GM23338 (cell line): ENCODE results near the gene SLC27A3. TPM values are rescaled to one million over a fixed set of nuclear protein-coding genes. Genes with fewer than 3 reads are reported as not detected.
A peak's percentile ranks its signal among the peaks of the same experiment; 100 is the strongest.

Experiments used
- ATAC-seq: fragments of 200-7000 bp; cut with Tn5 transposase; 3 replicates; pipeline ENCODE4 v1.9.1; 2020
- DNase-seq: peaks from one replicate; pipeline ENCODE4 v3.0.0-alpha.2; 2015; ENCODE audit warnings: low spot score
- H2AFZ ChIP-seq: fragments of 200-600 bp; sonication (generic); 2 replicates; pipeline ENCODE4 v1.8.0; 2016; ENCODE audit warnings: antibody characterized with exemption, mild to moderate bottlenecking, moderate library complexity
- H3F3A ChIP-seq: fragments of 200-600 bp; sonication (generic); replicated peaks from 2 replicates; pipeline ENCODE4 v1.8.0; 2017; ENCODE audit warnings: antibody characterized with exemption, mixed run types, low read depth
- H3K27ac ChIP-seq: fragments of 200-600 bp; sonication (generic); 2 replicates; pipeline ENCODE4 v1.6.1; 2016; ENCODE audit warnings: low read depth
- H3K27me3 ChIP-seq: fragments of 200-600 bp; sonication (generic); 2 replicates; pipeline ENCODE4 v1.8.0; 2016; ENCODE audit warnings: mild to moderate bottlenecking, mixed run types, moderate library complexity; ENCODE audit not compliant: insufficient read depth
- H3K36me3 ChIP-seq: fragments of 200-600 bp; sonication (generic); 2 replicates; pipeline ENCODE4 v1.8.0; 2016; ENCODE audit warnings: mild to moderate bottlenecking; ENCODE audit not compliant: insufficient read depth
- H3K4me1 ChIP-seq: fragments of 200-600 bp; sonication (generic); 2 replicates; pipeline ENCODE4 v1.8.0; 2016; ENCODE audit warnings: mild to moderate bottlenecking, moderate library complexity; ENCODE audit not compliant: insufficient read depth
- H3K4me2 ChIP-seq: fragments of 200-600 bp; sonication (generic); 2 replicates; pipeline ENCODE4 v1.7.1; 2017; ENCODE audit warnings: mixed run types
- H3K4me3 ChIP-seq: fragments of 200-600 bp; sonication (generic); 2 replicates; pipeline ENCODE4 v1.6.1; 2016; ENCODE audit warnings: mixed run types
- H3K79me2 ChIP-seq: fragments of 200-600 bp; sonication (generic); replicated peaks from 2 replicates; pipeline ENCODE4 v1.8.0; 2017; ENCODE audit warnings: mild to moderate bottlenecking; ENCODE audit not compliant: insufficient read depth
- H3K9me2 ChIP-seq: fragments of 200-600 bp; sonication (generic); 2 replicates; pipeline ENCODE4 v1.8.0; 2017; ENCODE audit not compliant: insufficient read depth
- H4K20me1 ChIP-seq: fragments of 200-600 bp; sonication (generic); replicated peaks from 2 replicates; pipeline ENCODE4 v1.8.0; 2017; ENCODE audit warnings: mild to moderate bottlenecking; ENCODE audit not compliant: insufficient read depth
- H3K27ac Mint-ChIP-seq: 2 replicates; pipeline ENCODE4 v1.8.0; 2020; ENCODE audit warnings: inconsistent platforms, mild to moderate bottlenecking, moderate library complexity, mixed read lengths
- H3K27me3 Mint-ChIP-seq: 3 replicates; pipeline ENCODE4 v1.8.0; 2022; ENCODE audit warnings: low read depth, mild to moderate bottlenecking, moderate library complexity, mixed read lengths, inconsistent platforms; ENCODE audit not compliant: insufficient read depth, poor library complexity
- H3K36me3 Mint-ChIP-seq: 3 replicates; pipeline ENCODE4 v1.8.0; 2021; ENCODE audit warnings: low read depth, mild to moderate bottlenecking, inconsistent platforms, moderate library complexity, mixed read lengths
- H3K4me1 Mint-ChIP-seq: 3 replicates; pipeline ENCODE4 v1.8.0; 2020; ENCODE audit warnings: mild to moderate bottlenecking, inconsistent platforms, mixed read lengths
- H3K4me3 Mint-ChIP-seq: 3 replicates; pipeline ENCODE4 v1.8.0; 2021; ENCODE audit warnings: moderate library complexity, mild to moderate bottlenecking, inconsistent platforms, mixed read lengths
- H3K9me3 Mint-ChIP-seq: 3 replicates; pipeline ENCODE4 v1.8.0; 2020; ENCODE audit warnings: moderate library complexity, mild to moderate bottlenecking, inconsistent platforms, mixed read lengths
- CREB1 ChIP-seq: fragments of 250-450 bp; sonication (Bioruptor Pico); IDR thresholded peaks from 2 replicates; pipeline ENCODE4 v1.5.0; 2020; ENCODE audit warnings: low read depth, mild to moderate bottlenecking, moderate library complexity
- CTCF ChIP-seq, 2 experiments: fragments of 200-600 bp in 1 of 2; sonication (generic) in 1 of 2; conservative IDR thresholded peaks; 2 replicates each; pipeline versions ENCODE4 v1.5.1 to v1.6.1; 2016 to 2017; ENCODE audit warnings: antibody characterized with exemption in 2 of 2, low read depth in 2 of 2, mild to moderate bottlenecking in 2 of 2, moderate library complexity in 1 of 2
- EZH2 ChIP-seq: fragments of 200-600 bp; sonication (generic); IDR thresholded peaks from one replicate; pipeline ENCODE4 v1.8.0; 2017; ENCODE audit warnings: antibody characterized with exemption, mild to moderate bottlenecking, low read depth; ENCODE audit not compliant: unreplicated experiment
- JUNB ChIP-seq: IDR thresholded peaks from one replicate; pipeline ENCODE4 v1.6.1; 2016; ENCODE audit warnings: antibody characterized with exemption; ENCODE audit not compliant: unreplicated experiment
- NANOG ChIP-seq: IDR thresholded peaks from 2 replicates; pipeline ENCODE4 v1.6.1; 2016; ENCODE audit warnings: antibody characterized with exemption, borderline replicate concordance
- POLR2AphosphoS5 ChIP-seq: IDR thresholded peaks from 2 replicates; pipeline ENCODE4 v1.6.1; 2016; ENCODE audit warnings: antibody characterized with exemption, low read depth
- ZNF114 ChIP-seq: fragments of 250-450 bp; sonication (Bioruptor Pico); IDR thresholded peaks from 2 replicates; pipeline ENCODE4 v1.5.0; 2020; ENCODE audit warnings: mild to moderate bottlenecking, moderate library complexity
- ZNF331 ChIP-seq: fragments of 250-450 bp; sonication (Bioruptor Pico); IDR thresholded peaks from 2 replicates; pipeline ENCODE4 v1.5.0; 2020; ENCODE audit warnings: low read depth, mild to moderate bottlenecking, moderate library complexity
- polyA plus RNA-seq: library from polyadenylated mRNA; unstranded; fragments of >200 nt; fragmentation: Nextera tagmentation; extraction: Ambion mirVana; gene quantifications from 2 replicates; pipeline ENCODE4 v1.2.1, GENCODE V29; 2016
- total RNA-seq: library from RNA; depleted of rRNA; stranded (reverse); fragments of >200 nt; shearing (Covaris generic); gene quantifications from 2 replicates; pipeline ENCODE4 v1.2.3, GENCODE V29; 2014
- TF ChIP-seq, protein P1 (sequence below): IDR thresholded peaks from 2 replicates; pipeline ENCODE4 v1.6.1; 2016; ENCODE audit warnings: antibody characterized with exemption
- TF ChIP-seq, protein P2 (sequence below): fragments of 250-450 bp; sonication (Bioruptor Pico); IDR thresholded peaks from 2 replicates; pipeline ENCODE4 v1.5.0; 2020; ENCODE audit warnings: mild to moderate bottlenecking, moderate library complexity

SLC27A3 gene
- total and polyA plus RNA-seq, 2 experiments from 2014 or later = 24.2 to 26.3 TPM

- TF ChIP-seq CTCF (conservative IDR thresholded peaks at IDR 0.05; ENCODE audit: low read depth in 2 of 2) = peak; percentile 91 to 99
- TF ChIP-seq, protein P1, sequence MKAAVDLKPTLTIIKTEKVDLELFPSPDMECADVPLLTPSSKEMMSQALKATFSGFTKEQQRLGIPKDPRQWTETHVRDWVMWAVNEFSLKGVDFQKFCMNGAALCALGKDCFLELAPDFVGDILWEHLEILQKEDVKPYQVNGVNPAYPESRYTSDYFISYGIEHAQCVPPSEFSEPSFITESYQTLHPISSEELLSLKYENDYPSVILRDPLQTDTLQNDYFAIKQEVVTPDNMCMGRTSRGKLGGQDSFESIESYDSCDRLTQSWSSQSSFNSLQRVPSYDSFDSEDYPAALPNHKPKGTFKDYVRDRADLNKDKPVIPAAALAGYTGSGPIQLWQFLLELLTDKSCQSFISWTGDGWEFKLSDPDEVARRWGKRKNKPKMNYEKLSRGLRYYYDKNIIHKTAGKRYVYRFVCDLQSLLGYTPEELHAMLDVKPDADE = no peak
- TF ChIP-seq EZH2 = no peak
- TF ChIP-seq ZNF331 (CRISPR knock-in tag) = no peak
- TF ChIP-seq POLR2AphosphoS5 = no peak
- no peak for TF ChIP-seq JUNB
- Mint-ChIP-seq H3K27me3 (peaks cover 2% of the 10 kb centered on the region), H3K36me3 (peaks cover 90% of the 10 kb centered on the region), H3K4me1 (peaks cover 53% of the 10 kb centered on the region), H3K4me3 (no peak overlapping the region; the same call in 2 of the 3 replicates), H3K9me3 (no peaks in the 10 kb centered on the region), H3K27ac (peak overlapping the region; percentile 39; the same call in 1 of the 2 replicates)
- no peak overlapping the region; the same call in 1 of the 2 replicates for H3K27ac ChIP-seq
- no peaks in the 10 kb centered on the region for H3K27me3 ChIP-seq
- no peaks in the 10 kb centered on the region; the same call in 1 of the 2 replicates for H4K20me1 ChIP-seq
- peaks cover 40% of the 10 kb centered on the region for H3K4me1 ChIP-seq
- ATAC-seq (peak; percentile 82), DNase-seq (peak; percentile 88)
- H3F3A ChIP-seq = peaks cover 32% of the 10 kb centered on the region
- H3K4me2 ChIP-seq = peak overlapping the region; percentile 55; the same call in 1 of the 2 replicates
- H3K9me2 ChIP-seq = no peaks in the 10 kb centered on the region
- no peak overlapping the region for H3K4me3 ChIP-seq
- peaks cover 24% of the 10 kb centered on the region for H3K36me3 ChIP-seq
- H2AFZ ChIP-seq = no peak overlapping the region
- peaks cover 18% of the 10 kb centered on the region for H3K79me2 ChIP-seq
These were observed 25.7 kb upstream of the SLC27A3 start for GRCh38 chr1:153749408-153750005.

GRCh38 chr1:153750026-153750995, 24.9 kb upstream of the SLC27A3 start:
- Histone ChIP-seq H4K20me1 (no peaks in the 10 kb centered on the region; the same call in 1 of the 2 replicates), H3K4me2 (no peak overlapping the region), H3F3A (peaks cover 29% of the 10 kb centered on the region), H2AFZ (no peak overlapping the region), H3K36me3 (peaks cover 30% of the 10 kb centered on the region), H3K4me3 (no peak overlapping the region), H3K9me2 (no peaks in the 10 kb centered on the region), H3K4me1 (peaks cover 33% of the 10 kb centered on the region), H3K27me3 (no peaks in the 10 kb centered on the region), H3K27ac (peak overlapping the region; percentile 26; the same call in 1 of the 2 replicates), H3K79me2 (peaks cover 18% of the 10 kb centered on the region)
- Mint-ChIP-seq H3K4me1 (peaks cover 48% of the 10 kb centered on the region), H3K27me3 (peaks cover 2% of the 10 kb centered on the region), H3K27ac (no peak overlapping the region), H3K9me3 (no peaks in the 10 kb centered on the region), H3K4me3 (no peak overlapping the region), H3K36me3 (peaks cover 92% of the 10 kb centered on the region)
- DNase-seq = peak; percentile 31
- no peak for ATAC-seq
- TF ChIP-seq NANOG = no peak
- no peak for TF ChIP-seq EZH2
- TF ChIP-seq CREB1 (CRISPR knock-in tag) = no peak
- TF ChIP-seq ZNF114 (CRISPR knock-in tag) = no peak
- TF ChIP-seq, protein P2, sequence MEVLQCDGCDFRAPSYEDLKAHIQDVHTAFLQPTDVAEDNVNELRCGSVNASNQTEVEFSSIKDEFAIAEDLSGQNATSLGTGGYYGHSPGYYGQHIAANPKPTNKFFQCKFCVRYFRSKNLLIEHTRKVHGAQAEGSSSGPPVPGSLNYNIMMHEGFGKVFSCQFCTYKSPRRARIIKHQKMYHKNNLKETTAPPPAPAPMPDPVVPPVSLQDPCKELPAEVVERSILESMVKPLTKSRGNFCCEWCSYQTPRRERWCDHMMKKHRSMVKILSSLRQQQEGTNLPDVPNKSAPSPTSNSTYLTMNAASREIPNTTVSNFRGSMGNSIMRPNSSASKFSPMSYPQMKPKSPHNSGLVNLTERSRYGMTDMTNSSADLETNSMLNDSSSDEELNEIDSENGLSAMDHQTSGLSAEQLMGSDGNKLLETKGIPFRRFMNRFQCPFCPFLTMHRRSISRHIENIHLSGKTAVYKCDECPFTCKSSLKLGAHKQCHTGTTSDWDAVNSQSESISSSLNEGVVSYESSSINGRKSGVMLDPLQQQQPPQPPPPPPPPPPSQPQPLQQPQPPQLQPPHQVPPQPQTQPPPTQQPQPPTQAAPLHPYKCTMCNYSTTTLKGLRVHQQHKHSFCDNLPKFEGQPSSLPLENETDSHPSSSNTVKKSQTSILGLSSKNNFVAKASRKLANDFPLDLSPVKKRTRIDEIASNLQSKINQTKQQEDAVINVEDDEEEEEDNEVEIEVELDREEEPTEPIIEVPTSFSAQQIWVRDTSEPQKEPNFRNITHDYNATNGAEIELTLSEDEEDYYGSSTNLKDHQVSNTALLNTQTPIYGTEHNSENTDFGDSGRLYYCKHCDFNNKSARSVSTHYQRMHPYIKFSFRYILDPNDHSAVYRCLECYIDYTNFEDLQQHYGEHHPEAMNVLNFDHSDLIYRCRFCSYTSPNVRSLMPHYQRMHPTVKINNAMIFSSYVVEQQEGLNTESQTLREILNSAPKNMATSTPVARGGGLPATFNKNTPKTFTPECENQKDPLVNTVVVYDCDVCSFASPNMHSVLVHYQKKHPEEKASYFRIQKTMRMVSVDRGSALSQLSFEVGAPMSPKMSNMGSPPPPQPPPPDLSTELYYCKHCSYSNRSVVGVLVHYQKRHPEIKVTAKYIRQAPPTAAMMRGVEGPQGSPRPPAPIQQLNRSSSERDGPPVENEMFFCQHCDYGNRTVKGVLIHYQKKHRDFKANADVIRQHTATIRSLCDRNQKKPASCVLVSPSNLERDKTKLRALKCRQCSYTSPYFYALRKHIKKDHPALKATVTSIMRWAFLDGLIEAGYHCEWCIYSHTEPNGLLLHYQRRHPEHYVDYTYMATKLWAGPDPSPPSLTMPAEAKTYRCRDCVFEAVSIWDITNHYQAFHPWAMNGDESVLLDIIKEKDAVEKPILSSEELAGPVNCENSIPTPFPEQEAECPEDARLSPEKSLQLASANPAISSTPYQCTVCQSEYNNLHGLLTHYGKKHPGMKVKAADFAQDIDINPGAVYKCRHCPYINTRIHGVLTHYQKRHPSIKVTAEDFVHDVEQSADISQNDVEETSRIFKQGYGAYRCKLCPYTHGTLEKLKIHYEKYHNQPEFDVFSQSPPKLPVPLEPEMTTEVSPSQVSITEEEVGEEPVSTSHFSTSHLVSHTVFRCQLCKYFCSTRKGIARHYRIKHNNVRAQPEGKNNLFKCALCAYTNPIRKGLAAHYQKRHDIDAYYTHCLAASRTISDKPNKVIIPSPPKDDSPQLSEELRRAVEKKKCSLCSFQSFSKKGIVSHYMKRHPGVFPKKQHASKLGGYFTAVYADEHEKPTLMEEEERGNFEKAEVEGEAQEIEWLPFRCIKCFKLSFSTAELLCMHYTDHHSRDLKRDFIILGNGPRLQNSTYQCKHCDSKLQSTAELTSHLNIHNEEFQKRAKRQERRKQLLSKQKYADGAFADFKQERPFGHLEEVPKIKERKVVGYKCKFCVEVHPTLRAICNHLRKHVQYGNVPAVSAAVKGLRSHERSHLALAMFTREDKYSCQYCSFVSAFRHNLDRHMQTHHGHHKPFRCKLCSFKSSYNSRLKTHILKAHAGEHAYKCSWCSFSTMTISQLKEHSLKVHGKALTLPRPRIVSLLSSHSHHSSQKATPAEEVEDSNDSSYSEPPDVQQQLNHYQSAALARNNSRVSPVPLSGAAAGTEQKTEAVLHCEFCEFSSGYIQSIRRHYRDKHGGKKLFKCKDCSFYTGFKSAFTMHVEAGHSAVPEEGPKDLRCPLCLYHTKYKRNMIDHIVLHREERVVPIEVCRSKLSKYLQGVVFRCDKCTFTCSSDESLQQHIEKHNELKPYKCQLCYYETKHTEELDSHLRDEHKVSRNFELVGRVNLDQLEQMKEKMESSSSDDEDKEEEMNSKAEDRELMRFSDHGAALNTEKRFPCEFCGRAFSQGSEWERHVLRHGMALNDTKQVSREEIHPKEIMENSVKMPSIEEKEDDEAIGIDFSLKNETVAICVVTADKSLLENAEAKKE (CRISPR knock-in tag) = no peak
